SK-N-SH treated with all-trans-retinoic acid at 6 μM for 48 hours (cell line): ENCODE results near the gene FECH.

Experiments used
- ATAC-seq: fragments of 200-7000 bp; cut with Tn5 transposase; 3 replicates; pipeline ENCODE4 v1.9.1; 2020; ENCODE audit warnings: mild to moderate bottlenecking, moderate library complexity
- ARNTL ChIP-seq: fragments of 450-650 bp; formaldehyde crosslinking; IDR thresholded peaks from 2 replicates; pipeline ENCODE4 v1.5.0; 2020; ENCODE audit warnings: low read depth, mild to moderate bottlenecking, moderate library complexity, borderline replicate concordance
- BACH2 ChIP-seq: fragments of 250-450 bp; sonication (Bioruptor Pico); IDR thresholded peaks from 2 replicates; pipeline ENCODE4 v1.9.0; 2021; ENCODE audit warnings: mild to moderate bottlenecking, borderline replicate concordance
- CSDC2 ChIP-seq: fragments of 250-450 bp; sonication (Bioruptor Pico); IDR thresholded peaks from 2 replicates; pipeline ENCODE4 v1.5.0; 2020; ENCODE audit warnings: mild to moderate bottlenecking, moderate library complexity
- CSRNP3 ChIP-seq: fragments of 250-450 bp; sonication (Bioruptor Pico); IDR thresholded peaks from 2 replicates; pipeline ENCODE4 v1.5.1; 2021; ENCODE audit warnings: mild to moderate bottlenecking, moderate library complexity
- ESRRG ChIP-seq: fragments of 250-450 bp; sonication (Bioruptor Pico); IDR thresholded peaks from 2 replicates; pipeline ENCODE4 v1.6.1; 2021; ENCODE audit warnings: mild to moderate bottlenecking
- GLIS3 ChIP-seq: fragments of 250-450 bp; sonication (Bioruptor Pico); IDR thresholded peaks from 2 replicates; pipeline ENCODE4 v1.5.0; 2020; ENCODE audit warnings: mild to moderate bottlenecking, moderate library complexity
- ISL1 ChIP-seq: fragments of 250-450 bp; sonication (Bioruptor Pico); IDR thresholded peaks from 2 replicates; pipeline ENCODE4 v2.1.2; 2022; ENCODE audit warnings: mild to moderate bottlenecking, moderate library complexity
- OSR1 ChIP-seq: fragments of 250-450 bp; sonication (Bioruptor Pico); IDR thresholded peaks from 2 replicates; pipeline ENCODE4 v1.8.0; 2022; ENCODE audit warnings: moderate library complexity, mild to moderate bottlenecking, inconsistent platforms
- POU6F1 ChIP-seq: fragments of 250-450 bp; sonication (Bioruptor Pico); IDR thresholded peaks from 2 replicates; pipeline ENCODE4 v1.8.0; 2021; ENCODE audit warnings: low read depth, mild to moderate bottlenecking, moderate library complexity, borderline replicate concordance
- PPARA ChIP-seq: fragments of 250-450 bp; sonication (Bioruptor Pico); IDR thresholded peaks from 2 replicates; pipeline ENCODE4 v1.5.0; 2020; ENCODE audit warnings: mild to moderate bottlenecking, borderline replicate concordance
- RARB ChIP-seq: fragments of 250-450 bp; sonication (Bioruptor Pico); IDR thresholded peaks from 2 replicates; pipeline ENCODE4 v1.8.0; 2021; ENCODE audit warnings: mild to moderate bottlenecking, moderate library complexity
- TCF4 ChIP-seq: fragments of 250-450 bp; sonication (Bioruptor Pico); IDR thresholded peaks from 2 replicates; pipeline ENCODE4 v1.8.0; 2021; ENCODE audit warnings: mild to moderate bottlenecking, moderate library complexity, borderline replicate concordance
- TOX ChIP-seq: fragments of 250-450 bp; sonication (Bioruptor Pico); IDR thresholded peaks from 2 replicates; pipeline ENCODE4 v1.8.0; 2021; ENCODE audit warnings: mild to moderate bottlenecking, moderate library complexity, borderline replicate concordance
- TSHZ2 ChIP-seq: fragments of 250-450 bp; sonication (Bioruptor Pico); IDR thresholded peaks from 2 replicates; pipeline ENCODE4 v1.5.0; 2020; ENCODE audit warnings: mild to moderate bottlenecking, moderate library complexity
- ZC3H10 ChIP-seq: fragments of 250-450 bp; sonication (Bioruptor Pico); IDR thresholded peaks from 2 replicates; pipeline ENCODE4 v1.5.1; 2021; ENCODE audit warnings: mild to moderate bottlenecking, moderate library complexity
- ZFP3 ChIP-seq: fragments of 250-450 bp; sonication (Bioruptor Pico); IDR thresholded peaks from 2 replicates; pipeline ENCODE4 v1.5.0; 2020; ENCODE audit warnings: mild to moderate bottlenecking, moderate library complexity
- ZFP30 ChIP-seq: fragments of 450-650 bp; formaldehyde crosslinking; IDR thresholded peaks from 2 replicates; pipeline ENCODE4 v1.5.0; 2022; ENCODE audit warnings: mild to moderate bottlenecking, moderate library complexity
- ZNF565 ChIP-seq: fragments of 450-650 bp; formaldehyde crosslinking; conservative IDR thresholded peaks from 2 replicates; pipeline ENCODE4 v1.5.0; 2020; ENCODE audit warnings: low read depth, mild to moderate bottlenecking, moderate library complexity
- ZNF70 ChIP-seq: fragments of 450-650 bp; formaldehyde crosslinking; IDR thresholded peaks from 2 replicates; pipeline ENCODE4 v1.5.0; 2020; ENCODE audit warnings: mild to moderate bottlenecking, moderate library complexity
- ZNF8 ChIP-seq: fragments of 450-650 bp; formaldehyde crosslinking; IDR thresholded peaks from 2 replicates; pipeline ENCODE4 v1.5.0; 2020; ENCODE audit warnings: mild to moderate bottlenecking, moderate library complexity
- TF ChIP-seq, protein P1 (sequence below): fragments of 250-450 bp; sonication (Bioruptor Pico); IDR thresholded peaks from 2 replicates; pipeline ENCODE4 v1.5.1; 2020; ENCODE audit warnings: low read depth, mild to moderate bottlenecking, moderate library complexity

The FECH gene

GRCh38 chr18:57576316-57576715 is 10.2 kb downstream of the FECH start:
- no peak for ATAC-seq
- TF ChIP-seq ISL1 (CRISPR knock-in tag) (peak; percentile 46), ARNTL (CRISPR knock-in tag) (no peak)
- TF ChIP-seq, all 23 proteins: peak for 1

DNA sequence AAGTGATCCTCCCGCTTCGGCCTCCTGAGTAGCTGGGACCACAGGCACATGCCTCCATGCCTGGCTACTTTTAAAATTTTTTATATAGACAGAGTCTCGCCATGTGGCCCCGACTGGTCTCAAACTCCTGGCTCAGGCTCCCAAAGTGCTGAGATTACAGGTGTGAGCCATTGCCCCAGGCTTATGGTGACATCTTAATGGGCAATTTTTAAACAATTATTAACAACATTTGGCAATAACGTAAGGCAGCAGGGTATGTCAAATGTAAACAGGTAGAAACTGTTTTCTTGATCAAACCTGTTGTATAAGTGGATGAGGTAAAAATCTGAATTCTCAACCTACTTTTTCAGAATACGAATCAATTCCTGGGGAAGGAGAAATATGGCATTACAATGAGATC is 11.0 kb downstream of the FECH start:
- no peak for TF ChIP-seq ARNTL (CRISPR knock-in tag)
- TF ChIP-seq TOX, result no peak
- no peak for ATAC-seq

- peak; percentile 80 for ATAC-seq
- TF ChIP-seq ZNF8 (CRISPR knock-in tag) (no peak), TOX (0 out of 2 replicates have a peak, but pooled peaks have one; percentile 13), ZNF70 (no peak), CSRNP3 (peak; percentile 70; the same call in 1 of the 2 replicates), ISL1 (CRISPR knock-in tag) (peak; percentile 63), RARB (CRISPR knock-in tag) (no peak), TCF4 (CRISPR knock-in tag) (peak; percentile 54; the same call in 1 of the 2 replicates)
These were observed 11.6 kb downstream of the FECH start for GRCh38 chr18:57574866-57575265.

DNA sequence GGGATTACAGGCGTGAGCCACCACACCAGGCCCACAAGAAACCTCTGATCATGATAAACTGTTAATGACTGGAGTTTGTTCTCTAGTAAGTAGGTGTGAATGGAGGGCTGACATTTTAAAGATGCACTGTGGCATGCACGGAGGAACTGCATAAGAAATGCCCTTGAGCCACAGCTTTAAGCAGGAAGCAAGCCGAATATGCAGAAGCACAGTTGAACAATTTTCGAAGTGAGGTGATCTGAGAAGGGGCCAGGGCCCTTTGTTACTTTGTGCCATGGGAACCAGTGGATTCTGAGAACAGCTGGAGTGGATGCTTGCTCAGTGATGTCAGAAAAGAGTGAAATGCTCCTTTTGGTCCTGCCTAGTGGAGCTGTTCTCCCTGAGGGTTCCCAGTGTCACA is 16.3 kb downstream of the FECH start:
- no peak for ATAC-seq
- TF ChIP-seq ISL1 (CRISPR knock-in tag) (no peak), ZFP30 (CRISPR knock-in tag) (no peak), CSDC2 (CRISPR knock-in tag) (no peak), CSRNP3 (no peak), ZNF565 (no peak)

DNA sequence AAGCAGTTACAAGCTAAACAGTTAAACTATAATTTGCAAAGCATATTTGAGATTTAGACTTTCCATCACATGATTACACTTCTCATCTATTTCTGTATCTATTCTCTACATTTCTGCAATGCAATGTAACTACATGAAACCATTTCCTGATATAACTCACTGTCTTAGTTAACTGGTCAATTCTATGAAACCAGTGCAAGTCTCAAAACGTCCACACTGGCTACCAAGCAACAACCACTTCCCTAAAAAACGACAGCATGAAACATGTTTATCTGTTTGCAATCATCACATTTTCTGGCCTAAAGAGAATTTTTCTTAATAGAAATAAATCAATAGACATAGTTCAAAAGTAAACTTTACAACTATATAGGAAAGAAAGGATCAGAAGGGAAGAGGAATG is 17.4 kb downstream of the FECH start:
- no peak for TF ChIP-seq RARB (CRISPR knock-in tag)
- no peak for TF ChIP-seq GLIS3
- TF ChIP-seq TSHZ2 (CRISPR knock-in tag), result no peak
- TF ChIP-seq POU6F1, result no peak
- TF ChIP-seq ARNTL (CRISPR knock-in tag), result no peak
- no peak for TF ChIP-seq ZNF565
- TF ChIP-seq ISL1 (CRISPR knock-in tag), result no peak
- no peak for TF ChIP-seq TOX
- TF ChIP-seq TCF4 (CRISPR knock-in tag), result no peak
- no peak for TF ChIP-seq ZFP30 (CRISPR knock-in tag)
- TF ChIP-seq ZNF8 (CRISPR knock-in tag), result no peak
- TF ChIP-seq ZC3H10, result no peak
- TF ChIP-seq CSRNP3, result no peak
- TF ChIP-seq PPARA (CRISPR knock-in tag), result no peak
- no peak for TF ChIP-seq ZNF70
- TF ChIP-seq, protein P1, sequence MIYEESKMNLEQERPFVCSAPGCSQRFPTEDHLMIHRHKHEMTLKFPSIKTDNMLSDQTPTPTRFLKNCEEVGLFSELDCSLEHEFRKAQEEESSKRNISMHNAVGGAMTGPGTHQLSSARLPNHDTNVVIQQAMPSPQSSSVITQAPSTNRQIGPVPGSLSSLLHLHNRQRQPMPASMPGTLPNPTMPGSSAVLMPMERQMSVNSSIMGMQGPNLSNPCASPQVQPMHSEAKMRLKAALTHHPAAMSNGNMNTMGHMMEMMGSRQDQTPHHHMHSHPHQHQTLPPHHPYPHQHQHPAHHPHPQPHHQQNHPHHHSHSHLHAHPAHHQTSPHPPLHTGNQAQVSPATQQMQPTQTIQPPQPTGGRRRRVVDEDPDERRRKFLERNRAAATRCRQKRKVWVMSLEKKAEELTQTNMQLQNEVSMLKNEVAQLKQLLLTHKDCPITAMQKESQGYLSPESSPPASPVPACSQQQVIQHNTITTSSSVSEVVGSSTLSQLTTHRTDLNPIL (CRISPR knock-in tag), result no peak
- no peak for TF ChIP-seq OSR1 (CRISPR knock-in tag)
- no peak for TF ChIP-seq ESRRG
- TF ChIP-seq ZFP3, result no peak
- TF ChIP-seq BACH2, result no peak
- TF ChIP-seq, all 23 proteins: peak for 0
- ATAC-seq, result no peak
